GM18505 (cell line): ENCODE results near the gene LARGE1.

ENCODE experiments used
- ATAC-seq: cut with Tn5 transposase; IDR thresholded peaks from one replicate; pipeline ENCODE4 v1.9.1; 2021; ENCODE audit not compliant: unreplicated experiment
- POLR2A ChIP-seq: IDR thresholded peaks from 4 replicates; pipeline ENCODE4 v1.6.1; 2011; ENCODE audit warnings: borderline replicate concordance; ENCODE audit not compliant: insufficient read depth, insufficient read length; ENCODE audit errors: extremely low read depth

LARGE1 gene

DNA sequence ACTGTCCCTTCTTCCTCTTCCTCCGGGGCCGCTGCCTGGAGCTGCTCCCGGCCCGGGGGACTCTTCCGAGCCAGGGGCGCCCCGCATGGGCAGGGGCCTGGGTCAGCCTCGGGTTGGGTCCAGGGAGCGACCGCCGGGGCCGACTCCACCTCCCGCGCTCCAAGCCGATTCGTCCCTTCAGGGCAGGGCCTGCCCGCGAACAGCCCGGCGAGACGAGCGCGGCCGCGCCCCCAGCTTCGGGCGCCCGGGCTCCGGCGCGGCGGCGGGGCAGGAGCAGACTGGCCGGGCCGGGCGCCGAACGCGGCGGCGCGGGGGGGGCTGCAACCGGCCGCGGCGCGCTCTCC is at the start of gene LARGE1:
TSS of gene LARGE1 (minus strand) at position 280 of the 344 bp plus-strand sequence.
- no peak for TF ChIP-seq POLR2A
- ATAC-seq = peak; percentile 26

DNA sequence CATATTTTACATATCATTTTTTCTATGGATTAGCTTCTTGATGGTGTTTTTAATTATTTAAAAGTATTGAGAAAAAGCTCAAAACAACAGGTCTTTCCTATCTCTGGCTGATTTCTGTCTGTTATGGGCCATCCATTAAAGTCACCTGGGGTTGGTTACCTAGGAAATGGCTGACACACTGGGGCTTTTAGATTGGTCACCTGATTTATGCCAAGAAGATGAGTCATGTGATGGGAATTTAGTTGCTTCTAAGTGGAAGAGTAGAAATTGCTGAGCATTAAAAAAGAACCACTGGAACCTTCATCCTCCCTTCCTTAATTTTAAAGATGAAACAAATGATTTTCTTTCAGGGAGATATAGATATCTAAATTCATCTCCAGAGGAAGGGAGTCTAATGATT is 48.8 kb upstream of the LARGE1 start:
- ATAC-seq = no peak
- no peak for TF ChIP-seq POLR2A

DNA sequence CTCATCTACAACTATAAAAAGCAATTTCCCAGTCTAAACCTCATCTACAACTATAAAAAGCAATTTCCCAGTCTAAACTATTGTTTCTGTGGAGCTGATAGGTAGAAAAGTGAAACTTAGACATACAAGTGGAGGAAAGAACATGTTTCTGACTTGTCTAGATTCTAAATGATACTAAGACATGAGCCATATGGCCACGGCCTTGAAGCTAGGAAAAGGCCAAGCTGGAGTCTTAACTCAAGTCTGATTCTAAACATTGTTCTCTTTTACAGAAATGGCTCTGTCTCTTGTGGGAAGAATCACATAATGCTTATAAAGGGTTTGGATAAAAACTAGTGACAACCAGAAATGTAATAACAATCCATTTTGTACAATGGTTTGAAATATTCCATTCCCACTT is 43.8 kb upstream of the LARGE1 start:
- no peak for TF ChIP-seq POLR2A

DNA sequence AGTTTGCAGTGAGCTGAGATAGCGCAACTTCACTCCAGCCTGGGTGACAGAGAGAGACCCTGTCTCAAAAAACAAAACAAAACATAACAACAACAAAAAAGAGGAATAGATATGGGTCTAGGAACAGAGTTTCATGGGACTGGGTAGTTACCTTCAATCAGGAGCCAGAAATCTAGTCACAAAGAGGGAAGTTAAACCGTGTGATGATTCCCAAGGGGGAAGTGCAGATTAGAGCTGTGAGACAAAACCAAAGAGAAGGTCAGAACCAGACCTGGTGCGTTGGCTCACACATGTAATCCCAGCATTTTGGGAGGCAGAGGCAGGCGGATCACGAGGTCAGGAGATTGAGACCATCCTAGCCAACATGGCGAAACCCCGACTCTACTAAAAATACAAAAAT is 42.1 kb upstream of the LARGE1 start:
- TF ChIP-seq POLR2A = no peak
- ATAC-seq = no peak

More for the DNA sequence above, 43.8 kb upstream of the LARGE1 start:
- no peak for ATAC-seq

DNA sequence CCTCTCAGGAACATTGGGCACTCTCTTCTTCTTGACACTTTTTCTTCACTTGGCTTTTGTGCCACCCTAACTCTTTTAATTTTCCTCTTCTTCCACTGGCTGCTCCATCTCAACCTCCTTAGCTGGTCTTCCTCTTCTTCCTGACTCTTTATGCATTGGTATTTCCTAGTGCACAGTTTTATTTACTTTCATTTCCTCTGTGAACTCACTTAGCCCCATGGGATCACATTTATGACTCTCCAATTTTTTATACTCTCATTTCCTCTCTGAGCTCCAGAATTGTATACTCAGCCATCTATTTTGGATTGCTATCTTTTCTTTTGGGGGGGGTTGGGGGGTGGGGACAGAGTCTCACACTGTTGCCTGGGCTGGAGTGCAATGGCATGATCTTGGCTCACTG is 38.5 kb upstream of the LARGE1 start:
- TF ChIP-seq POLR2A = no peak
- ATAC-seq = no peak

DNA sequence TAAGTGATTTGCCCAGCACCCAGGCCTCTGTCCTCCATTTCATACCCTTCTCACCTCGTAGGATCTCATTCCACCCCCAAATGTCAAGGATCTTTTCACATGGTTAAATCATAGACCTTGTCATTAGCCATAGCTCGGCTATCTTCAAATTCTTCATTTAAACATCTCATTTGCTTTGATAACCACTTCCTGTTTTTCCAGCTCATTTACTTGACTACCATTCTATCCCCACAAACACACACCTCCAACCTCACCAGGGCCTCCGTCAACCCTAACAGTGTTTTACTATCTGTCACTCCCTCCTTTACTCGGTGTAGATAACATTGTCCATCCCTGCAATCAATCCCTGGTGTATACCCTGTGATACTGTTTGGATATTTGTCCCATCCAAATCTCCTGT is 36.8 kb upstream of the LARGE1 start:
- no peak for ATAC-seq

DNA sequence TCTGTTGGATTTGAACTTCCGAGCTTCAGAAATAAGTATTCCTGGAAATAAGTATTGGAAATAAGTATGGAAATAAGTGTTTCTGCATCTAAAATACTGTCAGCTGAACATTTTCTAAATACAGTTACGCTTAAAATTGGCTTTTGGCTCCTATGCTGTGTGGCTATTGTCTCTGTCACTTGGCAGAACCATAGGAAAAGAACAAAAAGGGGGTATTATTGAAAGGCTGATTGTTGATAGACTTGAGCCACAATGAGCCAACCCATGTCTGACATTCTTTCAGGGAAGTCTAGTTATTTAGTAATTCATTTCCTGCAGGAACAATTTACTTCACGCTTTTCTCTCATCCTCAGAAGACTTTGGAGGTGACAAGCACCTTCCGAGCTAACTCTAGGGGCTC is 32.5 kb upstream of the LARGE1 start:
- no peak for ATAC-seq
- TF ChIP-seq POLR2A = no peak

More for the DNA sequence above, 36.8 kb upstream of the LARGE1 start:
- TF ChIP-seq POLR2A = no peak

DNA sequence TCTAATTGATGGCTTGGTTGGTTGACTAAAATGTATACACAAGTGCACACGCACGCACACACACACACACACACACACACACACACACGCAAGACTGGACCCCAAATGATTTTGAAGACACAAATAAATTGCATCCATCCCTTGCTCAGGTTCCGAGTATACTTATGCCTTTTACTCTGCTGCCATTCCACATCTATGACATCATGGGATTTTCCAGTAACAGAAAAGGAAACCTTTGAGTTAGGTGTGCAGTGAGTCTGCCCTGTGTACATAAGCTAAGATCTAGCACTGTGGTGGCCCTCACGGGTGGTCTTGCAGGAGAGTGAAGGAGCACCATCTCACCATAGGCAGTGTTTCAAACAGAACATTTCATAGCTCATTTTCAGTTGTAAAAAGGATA is 20.5 kb upstream of the LARGE1 start:
- TF ChIP-seq POLR2A = no peak
- ATAC-seq = no peak

DNA sequence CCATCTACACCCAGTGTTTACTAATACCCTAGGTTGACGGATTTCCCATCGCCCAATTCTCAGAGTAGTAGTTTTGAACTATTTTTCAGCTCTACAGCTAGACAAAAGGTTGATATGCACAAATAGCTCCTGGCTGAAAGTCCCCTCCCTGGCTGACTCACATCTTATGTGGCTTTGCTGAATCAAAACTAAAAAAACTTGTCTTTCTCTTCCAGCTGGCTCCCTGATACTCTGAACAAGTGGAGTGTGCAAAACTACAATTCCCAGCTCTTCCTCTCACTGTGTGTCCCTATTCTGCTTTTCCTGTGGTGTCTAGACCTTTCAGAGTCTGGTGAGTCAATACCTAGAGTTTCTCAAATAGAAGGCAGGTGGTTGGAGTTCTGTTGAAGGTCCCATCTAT is 12.7 kb upstream of the LARGE1 start:
- no peak for TF ChIP-seq POLR2A
- no peak for ATAC-seq

DNA sequence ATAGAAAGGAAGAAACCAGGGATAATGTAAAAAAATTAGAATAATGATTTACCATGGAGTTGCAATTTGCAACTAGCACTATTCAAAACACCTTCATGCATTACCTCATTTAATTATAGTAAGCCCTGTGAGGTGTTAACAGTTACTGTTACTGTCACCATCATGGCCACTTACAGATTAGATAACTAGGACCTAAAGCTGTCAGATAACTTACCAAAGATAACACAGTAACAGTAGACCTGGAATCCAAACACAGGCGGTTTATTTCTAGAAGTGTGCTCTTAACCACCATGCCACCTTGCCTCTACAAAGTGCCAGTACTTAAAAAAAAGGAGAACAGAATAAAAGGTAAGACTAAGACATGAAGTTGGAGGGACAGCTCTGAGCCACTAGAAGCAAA is 11.1 kb upstream of the LARGE1 start:
- ATAC-seq = no peak
- TF ChIP-seq POLR2A = no peak

DNA sequence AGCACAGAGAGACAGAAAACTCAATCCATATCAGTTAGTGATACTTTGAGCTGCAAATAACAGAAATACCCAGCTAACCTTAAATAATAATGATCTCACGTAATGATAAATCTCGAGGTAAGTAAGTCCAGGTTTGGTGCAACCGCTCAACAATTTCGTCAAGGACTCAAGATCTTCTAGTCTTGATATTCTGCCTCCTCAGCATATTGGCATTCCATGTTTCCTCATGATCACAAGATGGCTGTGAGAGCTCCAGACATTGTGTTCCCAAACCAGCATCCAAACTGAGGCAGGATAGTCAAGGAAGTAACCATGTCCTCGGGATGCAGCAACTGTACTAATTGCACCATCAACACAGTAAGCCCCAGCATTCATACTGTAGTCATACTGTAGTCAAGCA is 7.5 kb upstream of the LARGE1 start:
- no peak for TF ChIP-seq POLR2A
- ATAC-seq = no peak

DNA sequence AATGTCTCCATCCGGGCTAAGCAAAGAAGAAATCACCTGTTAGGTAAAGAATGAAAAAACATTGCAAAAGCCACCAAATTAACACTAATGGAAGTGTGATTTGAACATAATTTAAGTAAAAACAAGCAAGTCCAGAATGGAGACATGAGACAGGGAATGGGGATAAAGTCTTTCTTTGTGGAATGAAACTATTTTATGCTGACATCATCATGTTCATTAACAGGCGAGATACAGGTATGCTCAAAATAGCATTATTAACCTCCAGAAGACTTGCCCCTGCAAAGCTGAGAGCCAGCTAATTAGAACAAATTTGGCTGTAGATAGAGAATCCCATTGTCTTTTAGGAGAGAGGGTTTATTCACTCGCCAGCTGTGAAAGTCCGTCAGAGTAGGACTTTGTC is 4.9 kb upstream of the LARGE1 start:
- ATAC-seq = no peak
- no peak for TF ChIP-seq POLR2A

DNA sequence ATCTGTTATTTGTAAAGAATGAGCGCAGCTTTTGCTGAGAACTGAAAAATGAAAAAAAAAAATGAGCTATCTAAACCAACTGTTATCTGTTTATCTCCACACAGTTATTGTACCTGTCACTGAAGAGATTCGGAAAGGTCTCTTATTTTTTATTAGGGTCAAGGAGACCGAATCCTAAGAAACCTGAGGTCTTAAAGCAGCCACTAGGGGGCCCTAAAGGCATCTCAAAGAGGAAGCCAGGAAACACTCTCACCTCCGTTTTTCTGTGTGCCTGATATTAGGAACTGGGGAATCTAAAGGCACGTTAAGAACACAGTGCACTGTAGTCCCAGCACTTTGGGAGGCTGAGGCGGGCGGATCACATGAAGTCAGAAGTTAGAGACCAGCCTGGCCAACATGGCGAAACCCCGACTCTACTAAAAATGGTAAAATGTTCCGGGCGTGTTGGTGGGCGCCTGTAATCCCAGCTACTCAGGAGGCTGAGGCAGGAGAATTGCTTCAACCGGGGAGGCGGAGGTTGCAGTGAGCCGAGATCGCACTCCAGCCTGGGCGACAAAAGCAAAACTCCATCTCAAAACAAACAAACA is 3.5 kb upstream of the LARGE1 start:
- no peak for TF ChIP-seq POLR2A
- ATAC-seq = no peak

DNA sequence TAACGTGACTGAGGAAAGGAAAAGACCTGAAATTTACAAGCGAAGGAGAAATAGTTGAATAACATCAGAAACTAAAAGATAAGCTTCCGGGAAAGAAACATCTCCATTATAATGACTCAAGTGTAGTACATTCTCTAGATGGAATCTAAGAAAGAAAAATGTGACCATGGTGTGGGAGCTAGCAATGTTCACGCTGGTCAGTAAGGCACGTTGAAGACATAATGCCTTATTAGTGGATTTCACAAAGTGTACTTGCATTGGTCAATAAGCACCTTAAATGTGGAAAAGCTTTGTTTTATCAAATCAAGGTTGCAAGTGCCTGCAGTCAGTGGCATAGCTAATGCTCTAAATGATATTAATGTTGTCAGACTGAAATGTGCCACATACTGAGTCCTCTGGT is 2.8 kb upstream of the LARGE1 start:
- no peak for TF ChIP-seq POLR2A
- ATAC-seq = no peak

DNA sequence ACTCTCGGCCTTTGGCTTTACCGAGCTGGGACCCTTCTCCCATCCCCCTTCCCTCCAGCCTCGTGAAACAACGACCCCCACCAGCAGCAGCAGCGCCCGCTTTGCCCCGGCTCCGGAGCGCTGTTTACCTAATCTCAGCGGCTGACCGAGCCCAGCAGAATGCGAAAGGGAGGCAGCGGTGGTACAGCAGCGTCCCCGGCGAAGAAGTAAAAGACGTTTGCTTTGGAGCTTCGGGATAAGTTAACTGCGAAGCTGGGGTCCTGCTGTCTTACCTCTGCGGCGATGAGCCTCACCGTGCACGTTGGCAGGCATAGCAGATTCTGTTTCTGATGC is 2.0 kb upstream of the LARGE1 start:
- no peak for ATAC-seq
- TF ChIP-seq POLR2A = no peak
